Activated naive CD4-positive, alpha-beta T cell treated with anti-CD3 and anti-CD28 coated beads, Interleukin-2, amount 50 U/mL, for 24 hours (primary cell): Measurements from ENCODE around the gene NR5A1.

Source experiments
- H3K27ac Mint-ChIP-seq: one replicate; pipeline ENCODE4 v1.8.0; 2021; ENCODE audit warnings: mild to moderate bottlenecking, mixed read lengths
- H3K27me3 Mint-ChIP-seq: one replicate; pipeline ENCODE4 v1.8.0; 2021; ENCODE audit warnings: mixed read lengths
- H3K36me3 Mint-ChIP-seq: one replicate; pipeline ENCODE4 v1.8.0; 2021; ENCODE audit warnings: mixed read lengths
- H3K4me1 Mint-ChIP-seq: one replicate; pipeline ENCODE4 v1.8.0; 2021; ENCODE audit warnings: mixed read lengths
- H3K4me3 Mint-ChIP-seq: one replicate; pipeline ENCODE4 v1.8.0; 2021; ENCODE audit warnings: mild to moderate bottlenecking, mixed read lengths
- H3K9me3 Mint-ChIP-seq: one replicate; pipeline ENCODE4 v1.8.0; 2021; ENCODE audit warnings: mixed read lengths

NR5A1 gene

GRCh38 chr9:124438091-124438490 is 69.1 kb downstream of the NR5A1 start:
- H3K4me3 Mint-ChIP-seq: no peak overlapping the region
- no peaks in the 10 kb centered on the region for H3K4me1 Mint-ChIP-seq
- H3K27me3 Mint-ChIP-seq: peaks cover 12% of the 10 kb centered on the region
- no peaks in the 10 kb centered on the region for H3K36me3 Mint-ChIP-seq
- H3K9me3 Mint-ChIP-seq: no peaks in the 10 kb centered on the region
- no peak overlapping the region for H3K27ac Mint-ChIP-seq

DNA sequence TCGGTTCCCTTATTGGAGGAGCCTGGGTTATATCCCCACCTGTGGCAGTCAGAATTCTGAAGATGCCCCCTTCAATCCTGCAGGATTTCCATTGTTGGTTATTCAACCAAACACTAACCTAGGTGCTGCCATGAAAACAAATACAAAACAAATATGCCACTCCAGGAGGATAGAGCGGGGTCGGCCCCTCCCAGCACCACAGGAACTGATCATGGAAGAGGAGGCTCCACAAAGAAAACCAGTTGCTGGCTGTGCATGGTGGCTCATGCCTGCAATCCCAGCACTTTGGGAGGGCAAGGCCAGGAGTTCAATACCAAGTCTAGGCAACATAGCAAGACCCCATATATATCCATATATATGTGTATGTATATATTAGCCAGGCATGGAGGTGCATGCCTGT is 70.1 kb downstream of the NR5A1 start:
- H3K27me3 Mint-ChIP-seq: peaks cover 12% of the 10 kb centered on the region
- H3K9me3 Mint-ChIP-seq: no peaks in the 10 kb centered on the region
- H3K4me3 Mint-ChIP-seq: no peak overlapping the region
- no peaks in the 10 kb centered on the region for H3K4me1 Mint-ChIP-seq
- H3K27ac Mint-ChIP-seq: no peak overlapping the region
- no peaks in the 10 kb centered on the region for H3K36me3 Mint-ChIP-seq

GRCh38 chr9:124436320-124436719 is 70.9 kb downstream of the NR5A1 start:
- Mint-ChIP-seq H3K27me3 (peaks cover 9% of the 10 kb centered on the region), H3K4me1 (no peaks in the 10 kb centered on the region), H3K36me3 (no peaks in the 10 kb centered on the region), H3K27ac (no peak overlapping the region), H3K9me3 (no peaks in the 10 kb centered on the region), H3K4me3 (no peak overlapping the region)
